GM21367 (cell line): ENCODE measurements around the gene DNAJB8.

Experiments
- ATAC-seq: cut with Tn5 transposase; IDR thresholded peaks from one replicate; pipeline ENCODE4 v1.9.1; 2021; ENCODE audit not compliant: unreplicated experiment

Gene DNAJB8

DNA sequence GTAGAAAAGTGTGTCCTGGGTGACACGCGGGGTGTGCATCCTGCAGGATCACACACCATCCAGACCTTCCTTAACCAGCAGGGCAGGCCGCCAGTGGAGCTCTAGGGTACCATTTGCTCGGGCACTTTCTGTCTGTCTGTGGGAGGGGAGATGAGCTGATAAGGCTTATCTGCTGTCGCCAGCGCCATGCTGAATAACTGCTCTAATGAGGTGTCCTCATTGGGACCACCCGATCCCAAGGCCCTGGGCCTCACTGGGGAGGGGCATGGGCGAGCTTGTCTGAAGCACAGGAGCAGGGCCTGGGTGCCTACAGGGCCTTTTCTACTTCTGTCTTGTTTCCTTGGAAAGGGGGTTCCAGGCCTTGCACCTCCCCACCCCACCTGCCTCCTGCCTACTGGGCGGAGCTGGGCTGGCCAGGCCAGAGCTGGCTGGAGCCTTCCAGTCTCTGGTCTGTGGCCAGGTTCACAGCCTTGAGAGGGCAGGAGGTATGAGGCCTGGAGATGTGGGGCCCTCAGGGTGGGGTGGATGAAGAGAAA lies 28.8 kb upstream of the DNAJB8 start:
- ATAC-seq: no peak

- no peak for ATAC-seq
These were observed 27.6 kb upstream of the DNAJB8 start for GRCh38 chr3:128494367-128494650.

DNA sequence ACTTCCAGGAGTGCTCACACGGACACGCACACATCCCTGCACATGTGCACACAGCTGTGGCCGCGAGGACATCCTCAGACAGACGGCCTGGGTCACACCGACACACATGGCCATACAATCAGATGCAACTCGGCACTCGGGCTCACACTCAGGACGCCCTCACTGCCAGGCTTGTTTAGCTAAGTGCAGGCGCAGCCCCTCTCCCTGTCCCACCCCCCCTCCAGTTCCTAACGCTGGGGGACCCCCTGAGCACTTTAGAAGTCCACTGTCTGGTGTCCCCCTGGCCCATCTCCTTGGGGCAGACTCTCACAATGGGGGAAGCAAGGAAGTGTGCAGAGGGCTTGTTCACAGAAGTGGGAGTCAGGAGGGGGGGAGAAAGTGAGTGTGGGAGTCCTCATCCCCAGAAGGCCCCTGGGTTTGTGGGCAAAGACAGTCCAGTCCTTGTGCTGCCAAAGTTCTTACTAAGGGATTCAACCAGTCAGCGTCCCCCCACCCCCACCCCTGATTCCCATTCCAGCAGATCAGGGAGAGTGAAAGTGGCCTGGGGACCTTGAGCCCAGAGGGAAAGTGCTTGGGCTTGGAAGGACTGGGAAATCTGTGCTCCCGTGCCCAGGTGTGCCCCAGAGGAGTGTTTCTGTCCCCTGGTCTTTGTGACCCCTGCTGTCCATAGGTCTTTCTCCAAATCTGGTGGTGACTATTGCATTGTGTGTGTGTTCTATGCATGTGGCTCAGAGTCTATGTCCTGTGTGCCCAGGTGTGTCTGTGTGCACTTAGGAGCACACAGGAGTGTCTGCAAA lies 27.1 kb upstream of the DNAJB8 start:
- ATAC-seq: no peak

GRCh38 chr3:128492671-128493569 lies 26.2 kb upstream of the DNAJB8 start, which contains the start of gene GATA2:
Gene GATA2 (minus strand): TSS chr3:128493201. CDS start chr3:128487031, 6,170 bp downstream.
- no peak for ATAC-seq

DNA sequence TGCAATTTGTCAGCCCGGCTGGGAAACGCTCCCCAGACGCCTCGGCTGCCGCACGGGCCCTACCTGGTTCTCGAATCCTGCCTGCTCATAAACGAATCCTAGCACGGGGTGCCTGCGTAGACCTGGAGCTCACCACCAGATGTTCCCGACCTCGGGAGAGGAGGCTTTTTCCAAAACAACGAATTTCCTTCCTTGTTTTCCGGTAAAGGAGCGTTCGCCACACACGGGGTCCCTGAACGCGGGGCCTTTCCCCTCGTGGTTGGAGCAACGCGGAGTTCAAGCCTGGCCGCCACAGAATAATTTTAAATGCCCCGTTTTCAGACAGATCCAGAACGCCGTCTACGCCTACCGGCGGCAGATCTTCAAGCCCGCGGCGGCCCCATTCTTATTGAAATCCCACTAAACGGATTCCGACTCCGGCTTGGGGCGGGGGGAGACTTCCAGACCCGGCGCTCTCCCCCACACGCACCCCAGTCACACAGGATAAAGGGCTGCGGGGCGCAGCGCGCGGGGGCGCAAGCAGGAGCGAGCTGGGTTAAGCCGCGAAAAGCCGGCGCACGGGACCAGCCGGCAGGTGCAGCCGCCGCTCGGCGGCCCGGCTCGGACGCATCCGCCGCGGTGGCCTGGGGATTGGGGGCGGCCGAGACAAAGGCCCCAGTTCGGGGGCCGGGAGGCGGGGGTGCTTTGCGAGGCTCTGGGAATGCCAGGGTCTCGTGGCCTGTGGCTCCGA lies 25.4 kb upstream of the DNAJB8 start:
- ATAC-seq: no peak

- no peak for ATAC-seq
These were observed 24.9 kb upstream of the DNAJB8 start for GRCh38 chr3:128491691-128491940.

- ATAC-seq: no peak
These were observed 24.4 kb upstream of the DNAJB8 start for GRCh38 chr3:128490915-128491690.

- ATAC-seq: no peak
These were observed 23.9 kb upstream of the DNAJB8 start for GRCh38 chr3:128490650-128490914.

DNA sequence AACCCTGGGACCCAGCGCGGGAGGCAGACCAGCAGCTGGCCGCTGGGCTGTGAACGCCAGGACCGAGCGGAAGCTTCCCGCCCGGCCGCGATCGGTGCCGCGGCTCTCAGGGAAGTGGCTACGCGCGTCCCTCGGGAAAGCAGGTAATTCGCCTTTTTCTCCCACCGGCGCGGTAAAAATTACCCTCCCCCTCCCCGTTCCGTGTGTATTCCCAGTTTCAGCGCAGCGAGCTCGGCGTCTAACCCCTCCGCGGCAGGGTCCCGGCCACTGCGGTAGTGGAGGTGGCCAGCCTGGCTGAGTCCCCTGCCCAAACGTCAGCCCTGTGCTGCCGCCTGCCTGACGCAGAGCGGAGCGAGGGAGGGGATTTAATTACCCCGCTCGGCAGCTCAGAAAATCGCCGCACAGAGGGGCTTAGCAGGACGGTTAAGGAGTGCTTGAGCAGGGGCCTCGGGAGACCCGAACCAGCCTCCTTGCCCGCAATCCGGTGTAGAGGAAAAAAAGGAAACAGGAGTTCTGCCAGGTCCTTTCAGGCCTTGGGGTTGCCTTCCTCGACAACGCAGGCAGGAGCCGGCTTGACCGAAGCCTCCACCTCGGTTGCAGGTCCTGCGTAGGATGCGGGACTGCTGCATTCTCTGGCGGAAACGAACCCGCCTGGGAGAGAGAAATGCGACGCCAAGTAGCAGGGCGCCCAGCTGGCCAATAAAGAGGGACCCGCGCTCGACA lies 23.4 kb upstream of the DNAJB8 start:
- no peak for ATAC-seq

- no peak for ATAC-seq
These were observed 22.9 kb upstream of the DNAJB8 start for GRCh38 chr3:128489674-128489926.

- no peak for ATAC-seq
These were observed 22.4 kb upstream of the DNAJB8 start for GRCh38 chr3:128488991-128489673.

DNA sequence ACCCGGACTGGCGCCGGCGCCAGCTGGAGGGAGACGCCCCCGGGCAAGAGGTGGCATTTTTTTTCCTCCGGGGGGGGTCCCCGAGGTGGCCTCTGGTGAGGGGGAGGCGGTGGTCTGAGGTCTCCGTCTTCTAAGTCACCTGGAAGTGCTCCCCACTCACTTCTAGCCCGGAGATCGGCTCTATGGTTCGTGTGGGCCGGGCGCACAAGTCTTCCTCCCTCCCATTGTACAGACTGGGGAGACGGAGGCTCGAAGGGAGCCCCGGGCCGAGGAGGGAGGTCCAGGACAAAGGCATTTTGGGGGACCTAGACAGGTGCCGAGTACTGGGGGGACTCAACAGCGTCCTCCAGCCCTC lies 21.9 kb upstream of the DNAJB8 start:
- no peak for ATAC-seq

- ATAC-seq: no peak
These were observed 21.3 kb upstream of the DNAJB8 start for GRCh38 chr3:128487813-128488635.

DNA sequence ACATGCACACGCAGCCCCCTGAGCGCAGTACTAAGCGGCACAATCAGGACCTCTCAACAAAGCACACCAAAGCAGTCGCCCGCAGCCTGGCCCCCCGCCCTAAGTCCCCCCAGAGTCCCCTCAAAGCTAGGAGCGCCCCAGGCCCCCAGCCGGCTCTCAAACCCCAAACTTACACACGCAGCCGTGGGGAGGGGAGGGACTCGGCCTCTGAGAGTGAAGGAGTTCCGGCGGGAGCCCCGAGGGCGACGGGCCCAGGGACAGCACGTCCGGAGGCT lies 20.8 kb upstream of the DNAJB8 start:
- ATAC-seq: no peak

- no peak for ATAC-seq
These were observed 20.2 kb upstream of the DNAJB8 start for GRCh38 chr3:128486681-128487537.

DNA sequence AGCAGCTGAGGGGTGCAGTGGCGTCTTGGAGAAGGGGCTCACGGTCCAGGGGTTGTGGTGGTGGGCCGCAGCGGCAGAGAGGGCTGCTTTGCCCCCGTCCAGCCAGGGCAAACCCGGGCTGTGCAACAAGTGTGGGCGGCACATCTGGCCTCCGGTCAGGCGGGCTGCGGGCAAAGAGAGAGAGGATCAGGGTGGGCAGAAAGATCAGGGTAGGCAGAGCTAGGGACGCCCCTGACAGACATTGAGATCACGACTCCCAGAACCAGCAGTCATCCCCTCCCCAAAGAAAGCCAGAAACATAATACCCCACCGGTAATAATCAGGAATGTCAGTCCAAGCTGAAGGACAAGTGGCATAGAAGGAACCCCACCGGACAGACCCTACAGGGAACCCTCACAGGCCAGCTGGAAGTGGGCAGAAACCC lies 19.5 kb upstream of the DNAJB8 start:
- no peak for ATAC-seq

DNA sequence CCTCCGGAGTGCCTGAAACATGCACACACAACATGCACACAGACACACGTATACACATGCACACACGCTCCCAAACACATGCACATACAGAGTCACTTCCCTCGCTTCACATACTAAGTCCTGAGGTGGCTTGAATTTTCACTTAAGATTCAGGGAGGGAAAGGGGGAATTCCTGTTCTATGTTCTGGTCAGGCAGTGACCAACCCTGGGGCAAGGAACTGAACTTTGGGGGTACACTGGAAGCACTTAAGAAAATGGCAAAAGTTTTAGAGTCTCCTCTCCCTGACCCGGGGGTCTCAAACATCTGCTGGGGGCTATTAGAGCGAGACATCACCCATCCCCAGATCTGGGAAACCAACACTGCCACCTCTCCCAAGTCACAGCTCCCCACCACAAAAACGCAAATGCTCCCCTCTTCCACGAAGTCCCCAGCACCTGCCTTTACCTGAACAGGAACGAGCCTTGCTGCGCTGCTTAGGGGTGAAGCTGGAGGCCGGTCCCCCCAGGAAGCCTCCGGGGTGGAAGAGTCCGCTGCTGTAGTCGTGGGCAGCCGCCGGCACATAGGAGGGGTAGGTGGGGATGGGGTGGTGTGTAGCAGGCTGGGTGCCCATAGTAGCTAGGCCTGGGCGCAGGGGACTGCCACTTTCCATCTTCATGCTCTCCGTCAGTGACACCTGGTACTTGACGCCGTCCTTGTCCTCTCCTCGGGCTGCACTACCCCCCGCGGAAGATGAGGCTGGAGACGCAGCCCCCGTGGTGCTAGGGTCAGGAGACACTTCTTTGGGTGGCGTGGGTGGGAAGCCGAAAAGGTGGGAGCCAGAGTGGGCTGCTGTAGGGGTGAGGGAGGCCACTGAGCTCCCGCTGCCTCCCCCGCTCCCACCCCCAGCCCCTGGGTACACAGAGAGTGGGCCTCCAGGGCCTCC lies 18.9 kb upstream of the DNAJB8 start:
- no peak for ATAC-seq
